Uterus (tissue), 4 donors: ENCODE measurements around the gene HPSE. TPM values are rescaled to one million over a fixed set of nuclear protein-coding genes. Genes with fewer than 3 reads are reported as not detected.
"Not testable (repeated sequence)": the region's sequence is repeated elsewhere in the genome, so short reads cannot be mapped to it uniquely, and the experiment has no call there.

Experiments used
- DNase-seq, 2 donors: peaks; one replicate each; pipeline ENCODE4 v3.0.0-alpha.2; 2019 to 2020
- H3K27ac ChIP-seq, 2 donors: fragments of 200-600 bp; sonication (generic); 1 replicate in 1 of 2; 2 replicates in 1 of 2; pipeline ENCODE4 v1.5.1; 2016 to 2018
- H3K27me3 ChIP-seq, 2 donors: fragments of 200-600 bp; sonication (generic); one replicate each; pipeline ENCODE4 v1.5.1; 2018 to 2019; ENCODE audit warnings: control low read depth in 1 of 2
- H3K36me3 ChIP-seq, 2 donors: fragments of 200-600 bp; sonication (generic); one replicate each; pipeline ENCODE4 v1.5.1; 2019; ENCODE audit warnings: control low read depth in 1 of 2
- H3K4me1 ChIP-seq, 2 donors: fragments of 200-600 bp; sonication (generic); one replicate each; pipeline ENCODE4 v1.5.1; 2018 to 2019; ENCODE audit warnings: control low read depth in 1 of 2
- H3K4me3 ChIP-seq, 2 donors: fragments of 200-600 bp; sonication (generic); 1 replicate in 1 of 2; 2 replicates in 1 of 2; pipeline ENCODE4 v1.5.1; 2018 to 2019; ENCODE audit warnings: mild to moderate bottlenecking in 1 of 2
- H3K9me3 ChIP-seq, 2 donors: fragments of 200-600 bp; sonication (generic); one replicate each; pipeline ENCODE4 v1.5.1; 2019; ENCODE audit warnings: control low read depth in 1 of 2
- CTCF ChIP-seq, 4 experiments: fragments of 200-600 bp in 2 of 4; fragments of 450-650 bp in 2 of 4; sonication (generic) in 2 of 4; IDR thresholded peaks; one replicate each; pipeline ENCODE4 v1.5.1; 2016 to 2019; ENCODE audit warnings: antibody characterized with exemption in 4 of 4, mild to moderate bottlenecking in 2 of 4, moderate library complexity in 1 of 4
- POLR2A ChIP-seq, 2 donors: fragments of 450-650 bp; IDR thresholded peaks; one replicate each; pipeline ENCODE4 v1.6.1; 2016; ENCODE audit warnings: antibody characterized with exemption in 2 of 2, mild to moderate bottlenecking in 1 of 2, moderate library complexity in 1 of 2
- intact Hi-C: fragments of 100-400 bp; cut with DNase I; formaldehyde crosslinking; loops from one replicate; pipeline ENCODE4 v1.15.1; 2023; ENCODE audit warnings: low total_unique reads
- total RNA-seq, 4 donors: library from RNA; depleted of rRNA in 3 of 4; stranded (reverse); fragments of >200 nt in 3 of 4; gene quantifications; one replicate each; pipeline versions ENCODE4 v1.1.0 to v1.2.4, GENCODE V29; 2014 to 2023
- donor health status: DM: yes; HTN: yes; CAD: no.

HPSE gene
- total RNA-seq, 4 donors from 2014 or later, result 1.3 to 10.2 (median 5.8) TPM

GRCh38 chr4:83276299-83277040 is 58.2 kb downstream of the HPSE start:
- intact Hi-C loops, result no loop called here
- no peaks in the 10 kb centered on the region for H3K9me3 ChIP-seq
- no peak for TF ChIP-seq POLR2A (IDR thresholded peaks at IDR 0.05)
- TF ChIP-seq CTCF (IDR thresholded peaks at IDR 0.05), result no peak

DNA sequence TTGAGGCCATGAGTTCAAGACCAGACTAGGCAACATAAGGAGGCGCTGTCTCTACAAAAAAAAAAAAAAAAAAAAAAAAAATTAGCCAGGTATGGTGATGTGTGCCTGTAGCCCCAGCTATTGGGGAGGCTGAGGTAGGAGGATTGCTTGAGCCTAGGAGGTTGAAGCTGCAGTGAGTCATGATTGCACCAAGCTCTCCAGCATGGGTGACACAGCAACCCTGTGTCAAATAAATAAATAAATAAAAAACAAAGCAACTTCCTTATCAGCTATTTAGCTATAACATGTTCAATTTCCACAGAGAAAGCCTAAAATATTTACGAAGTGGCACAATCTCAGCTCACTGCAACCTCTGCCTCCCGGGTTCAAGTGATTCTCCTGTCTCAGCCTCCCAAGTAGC is 60.7 kb downstream of the HPSE start:
- intact Hi-C loops, H3K4me1 ChIP-seq, H3K9me3 ChIP-seq, H3K27ac ChIP-seq, DNase-seq, H3K4me3 ChIP-seq, H3K36me3 ChIP-seq, H3K27me3 ChIP-seq: not testable (repeated sequence)

More at GRCh38 chr4:83276299-83277040, 58.2 kb downstream of the HPSE start:
- Histone ChIP-seq H3K36me3 (no peaks in the 10 kb centered on the region), H3K4me1 (no peaks in the 10 kb centered on the region), H3K4me3 (no peak overlapping the region), H3K27me3 (no peaks in the 10 kb centered on the region), H3K27ac (no peak overlapping the region)
- no peak for DNase-seq

DNA sequence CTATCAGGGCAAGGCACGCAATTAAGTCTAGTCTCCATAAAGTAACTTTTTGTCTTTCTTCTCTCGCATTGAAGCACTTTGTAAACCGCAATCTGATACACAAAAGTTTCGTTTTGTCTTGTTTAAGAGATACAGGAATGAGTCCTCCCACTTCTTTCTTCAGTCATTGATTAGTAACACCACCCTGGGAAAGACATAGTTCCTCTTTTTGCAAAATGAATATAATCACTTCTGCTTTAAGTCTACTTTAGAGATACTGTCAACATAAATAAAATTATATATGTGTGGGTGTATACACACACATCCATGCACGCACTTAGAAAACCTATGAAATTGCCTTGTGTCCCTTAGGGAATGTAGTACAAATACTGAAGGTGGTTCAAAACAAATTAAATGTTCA is 61.7 kb downstream of the HPSE start:
- Histone ChIP-seq H3K36me3 (no peaks in the 10 kb centered on the region), H3K4me3 (no peak overlapping the region), H3K27me3 (no peaks in the 10 kb centered on the region), H3K27ac (no peak overlapping the region), H3K4me1 (no peaks in the 10 kb centered on the region), H3K9me3 (no peaks in the 10 kb centered on the region)
- TF ChIP-seq POLR2A (IDR thresholded peaks at IDR 0.05), result no peak
- TF ChIP-seq CTCF (IDR thresholded peaks at IDR 0.05), result no peak
- no peak for DNase-seq
- intact Hi-C loops, result no loop called here

GRCh38 chr4:83269256-83269655 is 65.4 kb downstream of the HPSE start:
- H3K27ac ChIP-seq, result no peak overlapping the region
- no peaks in the 10 kb centered on the region for H3K36me3 ChIP-seq
- intact Hi-C loops, result no loop called here
- no peak overlapping the region for H3K4me3 ChIP-seq
- H3K27me3 ChIP-seq, result no peaks in the 10 kb centered on the region
- no peak for DNase-seq
- H3K4me1 ChIP-seq, result no peaks in the 10 kb centered on the region
- TF ChIP-seq CTCF (IDR thresholded peaks at IDR 0.05), result no peak
- TF ChIP-seq POLR2A (IDR thresholded peaks at IDR 0.05), result no peak
- no peaks in the 10 kb centered on the region for H3K9me3 ChIP-seq

DNA sequence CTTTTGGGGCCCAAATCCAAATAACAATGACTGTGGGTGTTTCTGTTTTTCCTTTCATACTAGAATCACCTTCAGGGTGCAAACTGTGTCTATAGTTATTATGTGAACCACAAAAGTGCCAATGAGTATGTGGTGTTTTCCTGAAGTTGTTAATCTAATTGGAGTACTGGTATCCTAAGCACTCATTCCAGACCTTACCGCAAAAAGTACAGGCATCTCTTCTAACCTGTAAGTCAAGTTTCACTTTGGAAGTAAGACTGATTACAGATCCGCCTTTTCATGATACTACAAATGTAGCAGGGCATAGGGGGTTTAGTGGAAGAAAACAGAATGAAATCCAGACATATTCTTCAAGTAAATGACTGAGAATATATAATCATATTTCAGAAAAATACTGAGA is 66.2 kb downstream of the HPSE start:
- H3K36me3 ChIP-seq, result no peaks in the 10 kb centered on the region
- intact Hi-C loops, result no loop called here
- no peak for DNase-seq

More for the DNA sequence above, 66.2 kb downstream of the HPSE start:
- H3K4me3 ChIP-seq, result no peak overlapping the region
- H3K27ac ChIP-seq, result no peak overlapping the region
- no peaks in the 10 kb centered on the region for H3K4me1 ChIP-seq
- TF ChIP-seq CTCF (IDR thresholded peaks at IDR 0.05), result no peak
- no peak for TF ChIP-seq POLR2A (IDR thresholded peaks at IDR 0.05)
- no peaks in the 10 kb centered on the region for H3K27me3 ChIP-seq
- H3K9me3 ChIP-seq, result no peaks in the 10 kb centered on the region
